ENCODE data around the gene WDR53.
"Not testable (repeated sequence)": the region's sequence is repeated elsewhere in the genome, so short reads cannot be mapped to it uniquely, and the experiment has no call there.

Gene WDR53

DNA sequence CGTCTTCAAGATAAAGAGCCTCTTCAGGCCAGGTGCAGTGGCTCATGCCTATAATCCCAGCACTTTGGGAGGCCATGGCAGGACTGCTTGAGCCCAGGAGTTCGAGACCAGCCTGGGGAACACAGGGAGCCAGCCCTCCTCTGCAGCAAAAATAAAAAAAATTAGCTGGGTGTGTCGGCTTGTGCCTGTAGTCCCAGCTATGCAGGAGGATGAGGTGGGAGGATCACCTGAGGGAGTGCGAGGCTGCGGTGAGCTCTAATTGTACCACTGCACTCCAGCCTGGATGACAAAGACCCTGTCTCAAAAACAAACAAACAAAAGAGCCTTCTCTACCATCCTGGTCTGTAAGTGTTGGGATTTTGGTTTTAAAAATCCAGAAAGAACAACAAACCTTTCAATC lies 11.1 kb downstream of the WDR53 start:
- no peak for DNase-seq

- DNase-seq = no peak
These were observed 13.1 kb downstream of the WDR53 start for GRCh38 chr3:196555295-196555694.

GRCh38 chr3:196554205-196554604 lies 14.1 kb downstream of the WDR53 start:
- no peak for DNase-seq

- no peak for DNase-seq
These were observed 14.8 kb downstream of the WDR53 start for GRCh38 chr3:196553551-196553950.

- DNase-seq = no peak
These were observed 16.1 kb downstream of the WDR53 start for GRCh38 chr3:196552253-196552652.

DNA sequence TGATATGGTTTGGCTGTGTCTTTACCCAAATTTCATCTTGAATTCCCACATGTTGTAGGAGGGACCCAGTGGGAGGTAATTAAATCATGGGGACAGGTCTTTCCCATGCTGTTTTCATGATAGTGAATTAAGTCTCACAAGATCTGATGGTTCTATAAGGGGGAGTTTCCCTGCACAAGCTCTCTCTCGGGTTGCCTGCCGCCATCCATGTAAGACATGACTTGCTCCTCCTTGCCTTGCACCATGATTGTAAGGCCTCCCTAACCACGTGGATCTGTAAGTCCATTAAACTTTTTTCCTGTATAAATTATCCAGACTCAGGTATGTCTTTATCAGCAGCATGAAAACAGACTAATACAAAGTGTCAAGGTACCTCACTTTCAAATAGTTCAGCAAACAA lies 18.2 kb downstream of the WDR53 start:
- DNase-seq = not testable (repeated sequence)

DNA sequence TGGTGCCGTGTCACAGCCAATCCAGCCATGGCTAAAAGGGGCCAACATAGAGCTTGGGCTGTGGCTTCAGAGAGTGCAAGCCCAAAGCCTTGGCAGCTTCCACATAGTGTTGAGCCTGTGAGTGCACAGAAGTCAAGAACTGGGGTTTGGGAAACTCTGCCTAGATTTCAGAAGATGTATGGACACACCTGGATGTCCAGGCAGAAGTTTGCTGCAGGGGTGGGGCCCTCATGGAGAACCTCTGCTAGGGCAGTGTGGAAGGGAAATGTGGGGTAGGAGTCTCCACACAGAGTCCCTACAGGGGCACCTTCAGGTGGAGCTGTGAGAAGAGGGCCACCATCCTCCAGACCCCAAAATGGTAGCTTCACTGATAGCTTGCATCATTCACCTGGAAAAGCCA lies 19.0 kb downstream of the WDR53 start:
- DNase-seq = not testable (repeated sequence)

GRCh38 chr3:196547067-196547466 lies 21.3 kb downstream of the WDR53 start:
- DNase-seq = no peak

DNA sequence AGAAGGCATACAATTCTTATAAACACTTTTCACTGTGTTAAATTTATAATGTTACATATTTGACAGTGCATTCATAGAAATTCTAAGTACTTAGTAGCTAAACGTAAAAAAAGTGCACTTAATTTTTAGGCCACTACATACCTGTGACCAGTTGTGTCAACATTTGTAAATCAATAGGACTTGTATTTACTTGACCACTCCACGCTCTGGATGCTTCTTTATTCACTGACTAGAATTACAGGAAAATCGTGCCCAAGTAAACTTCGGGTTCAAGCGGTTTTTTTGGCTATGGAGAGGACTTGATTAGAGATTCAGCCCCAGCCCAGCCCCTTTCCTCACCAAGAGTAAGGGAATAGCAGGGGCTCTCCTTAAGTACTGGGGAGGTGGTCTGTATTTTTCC lies 21.8 kb downstream of the WDR53 start:
- DNase-seq = no peak

DNA sequence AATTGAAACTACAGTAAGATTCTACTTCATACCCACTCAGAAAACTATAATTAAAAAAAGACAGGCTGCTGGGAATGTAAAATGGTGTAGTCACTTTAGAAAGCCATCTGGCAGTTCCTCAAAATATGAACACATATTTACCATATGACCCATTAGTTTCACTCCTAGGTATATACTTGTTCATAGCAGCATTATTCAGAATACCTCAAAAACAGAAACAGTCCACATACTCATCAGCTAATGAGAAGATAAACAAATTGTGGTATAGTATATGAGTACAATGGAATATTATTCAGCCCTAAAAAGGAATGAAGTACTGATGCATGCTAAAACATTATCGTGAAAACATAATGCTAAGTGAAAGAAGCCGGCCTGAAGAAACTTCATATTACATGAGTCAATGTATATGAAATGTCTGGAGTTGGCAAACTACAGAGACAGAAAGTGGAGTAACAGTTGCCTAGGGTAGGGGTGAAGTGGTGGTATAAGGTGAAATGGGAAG lies 23.8 kb downstream of the WDR53 start:
- no peak for DNase-seq

GRCh38 chr3:196541684-196542445 lies 26.5 kb downstream of the WDR53 start:
- no peak for DNase-seq

DNA sequence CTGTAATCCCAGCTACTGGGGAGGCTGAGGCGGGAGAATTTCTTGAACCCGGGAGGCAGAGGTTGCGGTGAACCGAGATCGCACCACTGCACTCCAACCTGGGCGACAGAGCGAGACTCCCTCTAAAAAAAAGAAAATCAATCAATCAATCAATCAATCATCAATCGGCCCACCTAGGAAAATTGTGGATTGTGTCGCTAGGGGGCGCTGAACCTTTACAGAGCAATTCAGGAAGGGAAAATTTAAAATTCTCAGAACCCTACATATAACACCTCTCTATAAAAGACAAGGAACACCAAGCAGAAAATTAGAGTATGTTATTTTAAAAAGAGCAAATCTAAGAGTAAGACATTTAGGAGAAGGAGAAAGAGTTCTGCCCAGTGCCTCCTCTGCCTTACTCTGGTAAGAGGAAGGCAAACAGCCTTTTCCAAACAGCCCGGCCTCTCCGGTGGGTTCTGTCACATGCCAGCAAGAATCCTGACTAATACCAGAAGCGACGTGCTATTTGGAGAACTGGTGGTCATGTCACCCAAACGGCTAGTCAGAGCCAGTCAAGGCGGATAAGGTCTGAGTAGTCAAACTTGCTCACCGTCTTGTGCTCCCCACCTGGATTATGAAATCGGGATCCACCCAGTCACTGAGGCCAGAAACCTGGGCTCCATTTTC lies 30.9 kb downstream of the WDR53 start:
- DNase-seq = no peak

DNA sequence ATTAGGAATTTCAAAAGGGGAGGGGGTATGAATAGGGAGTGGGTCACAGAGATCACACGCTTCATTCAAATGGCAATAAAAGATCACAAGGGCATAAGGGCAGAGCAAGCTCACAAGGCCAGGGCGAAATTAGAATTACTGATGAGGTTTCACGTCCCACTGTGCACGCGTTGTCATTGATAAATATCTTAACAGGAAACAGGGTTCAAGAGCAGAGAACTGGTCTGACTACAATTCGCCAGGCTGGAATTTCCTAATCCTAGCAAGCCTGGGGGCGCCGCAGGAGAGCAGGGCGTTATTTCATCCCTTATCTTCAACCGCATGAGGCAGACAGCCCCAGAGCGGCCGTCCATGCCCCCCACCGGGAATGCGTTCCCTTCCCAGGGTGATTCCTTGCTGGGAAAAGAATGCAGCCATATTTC lies 35.1 kb downstream of the WDR53 start:
- no peak for DNase-seq

DNA sequence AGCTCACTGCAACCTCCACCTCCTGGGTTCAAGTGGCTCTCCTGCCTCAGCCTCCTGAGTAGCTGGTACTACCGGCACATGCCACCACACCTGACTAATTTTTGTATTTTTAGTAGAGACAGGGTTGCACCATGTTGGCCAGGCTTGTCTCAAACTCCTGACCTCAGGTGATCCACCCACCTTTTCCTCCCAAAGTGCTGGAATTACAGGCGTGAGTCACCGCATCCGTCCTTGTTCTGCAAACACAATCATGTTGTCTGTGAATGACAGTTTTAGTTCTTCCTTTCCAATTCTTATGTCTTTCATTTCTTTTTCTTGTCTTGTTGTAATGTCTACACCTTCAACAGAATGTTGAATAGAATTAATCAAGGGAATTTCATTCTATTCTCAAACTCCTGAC lies 36.9 kb downstream of the WDR53 start:
- DNase-seq = no peak

GRCh38 chr3:196528639-196529233 lies 39.6 kb downstream of the WDR53 start:
- DNase-seq = no peak

GRCh38 chr3:196525141-196525540 lies 43.2 kb downstream of the WDR53 start:
- no peak for DNase-seq

DNA sequence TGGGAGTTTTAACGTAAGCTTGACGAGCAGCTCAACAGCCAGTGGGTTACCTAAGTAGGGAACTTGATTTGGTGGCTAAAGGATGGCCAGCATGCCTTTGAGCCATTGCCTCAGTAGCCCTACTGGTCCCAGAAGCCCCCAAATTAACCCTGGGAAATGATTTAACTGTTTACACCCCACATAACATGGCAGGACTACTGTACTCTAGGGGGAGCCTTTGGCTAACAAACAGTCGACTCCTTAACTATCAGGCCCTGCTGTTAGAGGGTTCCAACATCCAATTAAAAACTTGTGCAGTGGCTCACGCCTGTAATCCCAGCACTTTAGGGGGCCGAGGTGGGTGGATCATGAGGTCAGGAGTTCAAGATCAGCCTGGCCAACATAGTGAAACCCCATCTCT lies 43.8 kb downstream of the WDR53 start:
- DNase-seq = no peak

DNA sequence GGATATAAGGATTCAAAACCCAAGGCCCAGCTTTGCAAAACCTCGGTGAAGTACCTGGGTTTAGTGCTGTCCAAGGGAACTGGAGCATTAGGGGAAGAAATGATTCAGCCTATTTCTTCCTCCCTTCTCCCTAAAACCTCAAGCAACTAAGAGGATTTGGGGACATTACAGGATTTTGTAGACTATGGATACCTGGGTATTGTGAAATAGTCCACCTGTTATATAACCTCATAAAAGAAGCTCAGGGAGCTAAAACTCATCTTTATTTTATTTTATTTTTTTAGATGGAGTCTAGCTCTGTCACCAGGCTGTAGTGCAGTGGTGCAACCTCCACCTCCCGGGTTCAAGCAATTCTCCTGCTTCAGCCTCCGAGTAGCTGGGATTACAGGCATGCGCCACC lies 44.5 kb downstream of the WDR53 start:
- no peak for DNase-seq

DNA sequence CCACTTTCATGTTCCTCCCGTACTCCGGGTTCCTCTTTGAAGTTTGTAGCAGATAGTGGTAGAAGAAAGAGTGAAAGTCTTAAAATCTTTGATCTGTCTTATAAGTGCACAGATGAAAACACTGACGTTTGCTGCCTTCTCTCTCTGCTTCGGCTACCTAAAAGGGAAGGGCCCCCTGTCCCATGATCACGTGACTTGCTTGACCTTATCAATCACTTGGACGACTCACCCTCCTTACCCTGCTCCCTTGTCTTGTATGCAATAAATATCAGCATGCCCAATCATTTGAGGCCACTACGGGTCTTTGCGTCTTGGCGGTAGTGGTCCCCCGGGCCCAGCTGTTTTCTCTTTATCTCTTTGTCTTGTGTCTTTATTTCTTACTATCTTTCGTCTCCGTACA lies 47.1 kb downstream of the WDR53 start:
- DNase-seq = not testable (repeated sequence)

DNA sequence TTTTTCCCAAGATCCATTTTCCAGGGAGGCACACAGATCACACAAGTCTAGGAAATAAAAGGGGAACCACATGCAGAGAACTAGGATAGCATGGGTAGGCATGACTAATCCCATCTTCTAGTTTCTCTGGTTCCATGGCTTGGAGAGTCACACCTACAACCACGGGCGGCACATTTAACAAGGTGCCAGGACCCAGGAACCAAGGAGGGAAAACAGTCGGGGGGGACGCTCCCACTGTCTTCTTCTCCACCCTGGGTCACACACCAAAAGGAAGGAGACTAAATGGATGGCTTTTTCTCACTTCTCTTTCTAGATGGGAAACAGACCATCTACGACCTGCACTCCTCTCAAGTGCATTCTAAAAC lies 48.7 kb downstream of the WDR53 start:
- no peak for DNase-seq

DNA sequence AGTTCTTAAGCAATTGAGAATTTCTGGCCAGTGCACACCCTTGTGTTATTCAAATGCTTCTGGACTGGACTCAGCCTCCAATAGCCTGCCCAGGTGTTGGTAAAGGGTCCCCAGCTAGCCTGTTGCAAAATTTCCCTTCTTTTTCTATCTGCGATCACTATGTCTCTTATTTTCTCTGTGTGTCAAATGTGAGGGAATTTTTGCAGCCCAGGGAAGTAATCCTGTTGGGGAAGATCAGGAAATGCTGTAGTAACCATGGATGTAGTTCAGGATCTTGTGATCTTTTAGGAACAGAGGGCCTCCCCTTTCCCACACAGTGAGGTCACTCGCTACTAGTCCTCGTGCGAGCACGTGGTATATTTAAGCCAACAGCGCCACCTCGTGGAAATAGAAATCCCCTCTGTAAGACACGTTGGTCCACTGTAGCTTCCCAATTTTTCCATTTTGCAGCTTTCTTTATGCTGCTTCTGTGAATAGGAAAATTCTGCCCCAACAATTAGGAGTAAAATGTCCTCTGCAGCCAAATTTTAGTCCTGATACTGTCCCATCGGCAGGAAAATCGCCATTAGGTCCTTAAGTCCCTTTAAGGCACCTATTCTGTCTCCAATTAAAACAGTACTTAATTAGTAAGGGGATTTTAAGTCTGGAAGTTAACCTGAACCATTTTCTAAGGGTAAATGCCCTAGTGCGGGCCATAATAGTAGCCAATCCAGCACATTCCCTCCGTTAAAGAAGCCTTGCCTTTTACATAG lies 49.2 kb downstream of the WDR53 start:
- no peak for DNase-seq

- no peak for DNase-seq
These were observed 50.4 kb downstream of the WDR53 start for GRCh38 chr3:196517919-196518318.

DNA sequence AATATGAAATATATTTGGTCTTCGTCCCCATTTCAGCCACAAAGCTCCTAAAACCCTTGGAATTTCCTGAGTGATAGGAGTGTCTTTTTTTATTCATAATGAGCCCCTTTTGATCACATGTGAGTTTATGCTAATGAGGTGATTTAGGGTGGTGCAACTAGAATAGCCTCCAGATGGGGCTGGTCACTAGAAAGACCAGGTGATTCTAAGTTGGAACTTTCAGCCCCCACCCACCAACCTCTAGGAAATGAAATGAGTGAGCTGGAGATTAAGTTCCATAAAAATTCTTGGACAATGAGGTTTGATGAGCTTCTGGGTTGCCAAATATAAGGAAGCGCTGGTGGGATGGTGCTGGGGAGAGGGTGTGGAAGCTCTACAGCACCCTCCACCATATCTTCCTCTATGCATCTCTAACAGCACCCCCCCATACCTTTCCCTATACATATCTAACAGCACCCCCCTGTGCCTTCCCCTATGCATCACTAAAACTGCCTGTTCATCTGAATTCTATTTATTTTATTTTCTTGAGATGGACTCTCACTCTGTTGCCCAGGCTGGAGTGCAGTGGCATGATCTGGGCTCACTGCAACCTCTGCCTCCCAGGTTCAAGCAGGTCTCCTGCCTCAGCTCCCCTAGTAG lies 51.1 kb downstream of the WDR53 start:
- DNase-seq = no peak
